Astrocyte (in vitro differentiated cells and primary cell): ENCODE measurements around the gene GART.

Source experiments
- CTCF ChIP-seq: IDR thresholded peaks from 2 replicates; pipeline ENCODE4 v1.5.1; 2011; ENCODE audit warnings: low read depth, mild to moderate bottlenecking, inconsistent platforms, low read length, moderate library complexity; ENCODE audit not compliant: insufficient read depth
- EZH2 ChIP-seq: IDR thresholded peaks from 2 replicates; pipeline ENCODE4 v1.6.1; 2012; ENCODE audit warnings: mild to moderate bottlenecking, low read length, inconsistent platforms; ENCODE audit not compliant: insufficient read depth

- TF ChIP-seq CTCF, result no peak
- no peak for TF ChIP-seq EZH2
Observed at GRCh38 chr21:33492571-33492970, 49.3 kb downstream of the GART start.
